Ishikawa (cell line): ENCODE data around the gene CCDC146.

ENCODE experiments used
- EP300 ChIP-seq: IDR thresholded peaks from 2 replicates; pipeline ENCODE4 v1.6.1; 2012; ENCODE audit warnings: borderline replicate concordance
- MAX ChIP-seq: IDR thresholded peaks from 2 replicates; pipeline ENCODE4 v1.6.1; 2012
- REST ChIP-seq: IDR thresholded peaks from 2 replicates; pipeline ENCODE4 v1.6.1; 2012; ENCODE audit warnings: low read depth, mild to moderate bottlenecking
- TAF1 ChIP-seq: IDR thresholded peaks from 2 replicates; pipeline ENCODE4 v1.6.1; 2012; ENCODE audit warnings: low read depth, mild to moderate bottlenecking

GRCh38 chr7:77327067-77327931, 204.9 kb downstream of the CCDC146 start:
- TF ChIP-seq EP300, result peak; percentile 97
- TF ChIP-seq REST, result no peak
- TF ChIP-seq TAF1, result no peak
- TF ChIP-seq MAX, result no peak; the same call in 1 of the 2 replicates
